ENCODE results near the gene LRMDA. TPM values are rescaled to one million over a fixed set of nuclear protein-coding genes. Genes with fewer than 3 reads are reported as not detected.

LRMDA gene
- total RNA-seq, 1 donor from 2014 or later: 4.5 TPM

- DNase-seq (ENCODE audit: low spot score): no peak
- intact Hi-C loops (cut with DNase I): loop anchor here (5.0 to 10.0 kb wide), 2 partner anchors 40 to 83 kb away; no protein-coding TSS in a partner anchor
Measured at GRCh38 chr10:76397181-76398042, 966.0 kb downstream of the LRMDA start.

GRCh38 chr10:76398043-76398710, 966.8 kb downstream of the LRMDA start:
- intact Hi-C loops (cut with DNase I): loop anchor here (5.0 to 10.0 kb wide), 2 partner anchors 39 to 83 kb away; no protein-coding TSS in a partner anchor
- no peak for DNase-seq (ENCODE audit: low spot score)

GRCh38 chr10:76399226-76399625, 967.8 kb downstream of the LRMDA start:
- DNase-seq (ENCODE audit: low spot score): no peak
- intact Hi-C loops (cut with DNase I): loop anchor here (5.0 to 10.0 kb wide), 2 partner anchors 38 to 84 kb away; no protein-coding TSS in a partner anchor

- DNase-seq (ENCODE audit: low spot score): no peak
- intact Hi-C loops (cut with DNase I): no loop called here
Measured at GRCh38 chr10:76401006-76401405, 969.6 kb downstream of the LRMDA start.

- intact Hi-C loops (cut with DNase I): no loop called here
- no peak for DNase-seq (ENCODE audit: low spot score)
Measured at GRCh38 chr10:76403912-76404311, 972.5 kb downstream of the LRMDA start.

- intact Hi-C loops (cut with DNase I): no loop called here
- DNase-seq (ENCODE audit: low spot score): no peak
Measured at GRCh38 chr10:76404531-76404930, 973.1 kb downstream of the LRMDA start.

- intact Hi-C loops (cut with DNase I): no loop called here
- no peak for DNase-seq (ENCODE audit: low spot score)
Measured at GRCh38 chr10:76405922-76406321, 974.5 kb downstream of the LRMDA start.

- intact Hi-C loops (cut with DNase I): no loop called here
Measured at GRCh38 chr10:76408646-76409045, 977.2 kb downstream of the LRMDA start.

GRCh38 chr10:76411729-76412435, 980.5 kb downstream of the LRMDA start:
- intact Hi-C loops (cut with DNase I): no loop called here
- no peak for DNase-seq (ENCODE audit: low spot score)

More at GRCh38 chr10:76408646-76409045, 977.2 kb downstream of the LRMDA start:
- no peak for DNase-seq (ENCODE audit: low spot score)

- no peak for DNase-seq (ENCODE audit: low spot score)
- intact Hi-C loops (cut with DNase I): no loop called here
Measured at GRCh38 chr10:76415554-76415953, 984.1 kb downstream of the LRMDA start.

- intact Hi-C loops (cut with DNase I): no loop called here
- DNase-seq (ENCODE audit: low spot score): no peak
Measured at GRCh38 chr10:76416642-76417041, 985.2 kb downstream of the LRMDA start.

- intact Hi-C loops (cut with DNase I): no loop called here
Measured at GRCh38 chr10:76420725-76421124, 989.3 kb downstream of the LRMDA start.

GRCh38 chr10:76422769-76423168, 991.3 kb downstream of the LRMDA start:
- DNase-seq (ENCODE audit: low spot score): no peak
- intact Hi-C loops (cut with DNase I): no loop called here

More at GRCh38 chr10:76420725-76421124, 989.3 kb downstream of the LRMDA start:
- no peak for DNase-seq (ENCODE audit: low spot score)

- intact Hi-C loops (cut with DNase I): no loop called here
- no peak for DNase-seq (ENCODE audit: low spot score)
Measured at GRCh38 chr10:76428551-76429367, 997.3 kb downstream of the LRMDA start.

- DNase-seq (ENCODE audit: low spot score): no peak
- intact Hi-C loops (cut with DNase I): no loop called here
Measured at GRCh38 chr10:76429368-76430060, 998.1 kb downstream of the LRMDA start.

- DNase-seq (ENCODE audit: low spot score): no peak
- intact Hi-C loops (cut with DNase I): no loop called here
Measured at GRCh38 chr10:76430061-76430645, 998.7 kb downstream of the LRMDA start.

GRCh38 chr10:76432016-76433012, 1000.9 kb downstream of the LRMDA start:
- intact Hi-C loops (cut with DNase I): no loop called here

More at GRCh38 chr10:76432016-76433012, 1000.9 kb downstream of the LRMDA start:
- no peak for DNase-seq (ENCODE audit: low spot score)
